NCI-H226 (cell line): ENCODE results near the gene RTN3.
"Not testable (repeated sequence)": the region's sequence is repeated elsewhere in the genome, so short reads cannot be mapped to it uniquely, and the experiment has no call there.

Source experiments
- DNase-seq: peaks from one replicate; pipeline ENCODE4 v3.0.0-alpha.2; 2015

Gene RTN3

GRCh38 chr11:63682066-63683021, 1.0 kb downstream of the RTN3 start:
- no peak for DNase-seq

GRCh38 chr11:63683133-63683991, 2.1 kb downstream of the RTN3 start:
- no peak for DNase-seq

GRCh38 chr11:63685158-63685721, 3.9 kb downstream of the RTN3 start:
- not testable (repeated sequence) for DNase-seq

- no peak for DNase-seq
These were observed 5.6 kb downstream of the RTN3 start for GRCh38 chr11:63686926-63687325.

GRCh38 chr11:63687845-63688244, 6.5 kb downstream of the RTN3 start:
- no peak for DNase-seq

GRCh38 chr11:63694596-63694995, 13.3 kb downstream of the RTN3 start:
- DNase-seq: no peak

- DNase-seq: no peak
These were observed 17.9 kb downstream of the RTN3 start for GRCh38 chr11:63698976-63699733.

- no peak for DNase-seq
These were observed 18.6 kb downstream of the RTN3 start for GRCh38 chr11:63699896-63700295.

GRCh38 chr11:63705526-63705925, 24.2 kb downstream of the RTN3 start:
- DNase-seq: no peak

GRCh38 chr11:63708764-63709163, 27.5 kb downstream of the RTN3 start:
- no peak for DNase-seq

GRCh38 chr11:63709336-63709884, 28.1 kb downstream of the RTN3 start:
- DNase-seq: no peak

- peak; percentile 95 for DNase-seq
These were observed 29.3 kb downstream of the RTN3 start for GRCh38 chr11:63710476-63711217.

GRCh38 chr11:63711838-63712237, 30.5 kb downstream of the RTN3 start:
- peak; percentile 62 for DNase-seq

GRCh38 chr11:63713766-63714165, 32.5 kb downstream of the RTN3 start:
- no peak for DNase-seq

GRCh38 chr11:63716046-63716445, 34.7 kb downstream of the RTN3 start:
- DNase-seq: no peak

GRCh38 chr11:63719001-63719400, 37.7 kb downstream of the RTN3 start:
- DNase-seq: no peak

- peak; percentile 10 for DNase-seq
These were observed 38.7 kb downstream of the RTN3 start for GRCh38 chr11:63719987-63720386.

GRCh38 chr11:63720611-63721010, 39.3 kb downstream of the RTN3 start:
- DNase-seq: no peak

- DNase-seq: no peak
These were observed 48.0 kb downstream of the RTN3 start for GRCh38 chr11:63729326-63729725.

- no peak for DNase-seq
These were observed 55.6 kb downstream of the RTN3 start for GRCh38 chr11:63736864-63737263.

- no peak for DNase-seq
These were observed 56.4 kb downstream of the RTN3 start for GRCh38 chr11:63737718-63738117.
